ENCODE measurements around the gene SAMD1.

The SAMD1 gene

GRCh38 chr19:14054099-14054498 is 36.5 kb downstream of the SAMD1 start:
- no peak for TF ChIP-seq CTCF (IDR thresholded peaks at IDR 0.05)

GRCh38 chr19:14053500-14053899 is 37.1 kb downstream of the SAMD1 start:
- TF ChIP-seq CTCF (IDR thresholded peaks at IDR 0.05) = no peak

GRCh38 chr19:14053032-14053431 is 37.5 kb downstream of the SAMD1 start:
- TF ChIP-seq CTCF (IDR thresholded peaks at IDR 0.05) = no peak

GRCh38 chr19:14052470-14052869 is 38.1 kb downstream of the SAMD1 start:
- no peak for TF ChIP-seq CTCF (IDR thresholded peaks at IDR 0.05)

- no peak for TF ChIP-seq CTCF (IDR thresholded peaks at IDR 0.05)
Observed at GRCh38 chr19:14051980-14052379, 38.6 kb downstream of the SAMD1 start.

- TF ChIP-seq CTCF (IDR thresholded peaks at IDR 0.05) = no peak
Observed at GRCh38 chr19:14050512-14050911, 40.0 kb downstream of the SAMD1 start.

GRCh38 chr19:14048443-14049153 is 42.0 kb downstream of the SAMD1 start:
- peak; percentile 89 for TF ChIP-seq CTCF (IDR thresholded peaks at IDR 0.05)
